GM12865 (cell line): ENCODE measurements around the gene SPCS1.

Experiments
- DNase-seq: peaks from one replicate; pipeline ENCODE4 v3.0.0; 2010; ENCODE audit warnings: low read depth
- H3K4me3 ChIP-seq: 2 replicates; pipeline ENCODE4 v1.5.1; 2011; ENCODE audit warnings: mild to moderate bottlenecking, low read depth, low read length, control low read depth
- TF ChIP-seq, protein P1 (sequence below): IDR thresholded peaks from 2 replicates; pipeline ENCODE4 v1.5.1; 2011; ENCODE audit warnings: low read length, control low read depth, low read depth, inconsistent platforms; ENCODE audit not compliant: insufficient read depth; ENCODE audit errors: missing control alignments

SPCS1 gene

DNA sequence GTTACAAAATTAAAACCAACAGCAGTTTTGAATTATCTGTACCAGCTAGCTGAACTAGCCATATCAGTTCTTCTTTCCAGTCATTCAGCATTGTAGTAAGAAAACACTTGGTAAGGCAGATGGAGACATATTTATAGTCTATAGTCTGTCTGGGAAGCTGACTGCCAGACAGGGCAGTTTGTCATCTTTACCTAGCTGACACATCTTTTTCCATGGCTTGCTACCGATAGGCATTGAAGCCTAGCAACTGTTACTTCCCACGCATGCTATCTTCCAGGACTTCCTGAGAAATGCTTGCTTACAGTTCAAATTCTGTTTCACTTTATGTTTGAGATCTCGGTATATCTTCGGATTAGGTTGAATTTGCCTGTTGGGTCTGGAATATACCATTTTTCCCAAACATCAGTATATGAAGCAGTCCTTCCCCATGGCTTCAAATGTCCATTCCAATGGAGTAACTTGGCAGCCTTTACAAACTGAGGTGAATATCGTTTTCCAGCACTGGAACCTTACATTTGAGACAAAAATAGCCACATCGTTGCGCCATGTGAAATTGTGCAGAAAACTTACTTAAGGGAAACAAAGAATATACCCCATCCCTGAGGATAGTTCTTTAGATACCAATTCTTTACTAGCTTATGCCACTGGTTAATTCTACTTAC is 11.2 kb upstream of the SPCS1 start:
- TF ChIP-seq, protein P1, sequence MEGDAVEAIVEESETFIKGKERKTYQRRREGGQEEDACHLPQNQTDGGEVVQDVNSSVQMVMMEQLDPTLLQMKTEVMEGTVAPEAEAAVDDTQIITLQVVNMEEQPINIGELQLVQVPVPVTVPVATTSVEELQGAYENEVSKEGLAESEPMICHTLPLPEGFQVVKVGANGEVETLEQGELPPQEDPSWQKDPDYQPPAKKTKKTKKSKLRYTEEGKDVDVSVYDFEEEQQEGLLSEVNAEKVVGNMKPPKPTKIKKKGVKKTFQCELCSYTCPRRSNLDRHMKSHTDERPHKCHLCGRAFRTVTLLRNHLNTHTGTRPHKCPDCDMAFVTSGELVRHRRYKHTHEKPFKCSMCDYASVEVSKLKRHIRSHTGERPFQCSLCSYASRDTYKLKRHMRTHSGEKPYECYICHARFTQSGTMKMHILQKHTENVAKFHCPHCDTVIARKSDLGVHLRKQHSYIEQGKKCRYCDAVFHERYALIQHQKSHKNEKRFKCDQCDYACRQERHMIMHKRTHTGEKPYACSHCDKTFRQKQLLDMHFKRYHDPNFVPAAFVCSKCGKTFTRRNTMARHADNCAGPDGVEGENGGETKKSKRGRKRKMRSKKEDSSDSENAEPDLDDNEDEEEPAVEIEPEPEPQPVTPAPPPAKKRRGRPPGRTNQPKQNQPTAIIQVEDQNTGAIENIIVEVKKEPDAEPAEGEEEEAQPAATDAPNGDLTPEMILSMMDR, result no peak
- no peak for DNase-seq
- H3K4me3 ChIP-seq, result no peak overlapping the region

DNA sequence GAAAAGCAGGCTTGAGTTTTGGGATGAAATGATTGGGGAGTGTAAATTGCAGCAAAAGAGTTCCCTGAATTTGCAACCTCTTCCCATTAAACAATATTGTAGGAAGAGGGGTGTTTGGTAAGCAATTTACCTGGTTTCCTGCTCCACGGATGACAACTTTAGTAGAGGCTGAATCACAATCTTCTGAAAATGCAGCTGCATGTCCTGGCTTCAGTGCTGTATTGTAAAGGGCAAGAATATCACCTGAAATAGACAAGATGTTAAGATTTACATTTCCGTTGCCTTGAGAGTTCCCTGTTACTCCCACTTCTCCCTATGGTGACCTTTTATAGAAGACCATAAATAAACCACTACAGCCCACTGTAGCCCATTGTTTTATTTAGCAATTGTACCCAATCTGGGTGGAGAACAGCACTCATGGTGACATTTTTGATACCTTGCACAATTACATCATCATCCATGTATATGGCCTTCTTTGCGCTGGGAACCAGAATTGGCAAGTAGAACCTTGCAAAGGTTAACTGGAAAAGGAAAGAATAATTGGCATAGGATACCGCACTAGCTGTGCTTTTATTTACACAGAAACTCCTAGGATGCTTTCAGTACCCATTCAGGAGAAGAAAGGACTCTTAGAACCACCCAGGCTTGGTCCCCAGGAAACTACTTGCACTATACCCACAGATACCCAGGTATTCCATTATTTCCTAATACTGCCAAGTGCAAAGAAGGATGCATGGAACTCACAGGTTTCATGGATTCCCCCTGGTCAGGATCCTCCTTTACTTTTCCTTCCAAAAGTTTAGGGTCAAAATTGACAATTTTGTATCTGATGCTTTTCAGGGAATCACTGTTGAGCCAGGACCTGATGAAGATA is 9.9 kb upstream of the SPCS1 start:
- TF ChIP-seq, protein P1, result no peak
- H3K4me3 ChIP-seq, result no peak overlapping the region
- no peak for DNase-seq

DNA sequence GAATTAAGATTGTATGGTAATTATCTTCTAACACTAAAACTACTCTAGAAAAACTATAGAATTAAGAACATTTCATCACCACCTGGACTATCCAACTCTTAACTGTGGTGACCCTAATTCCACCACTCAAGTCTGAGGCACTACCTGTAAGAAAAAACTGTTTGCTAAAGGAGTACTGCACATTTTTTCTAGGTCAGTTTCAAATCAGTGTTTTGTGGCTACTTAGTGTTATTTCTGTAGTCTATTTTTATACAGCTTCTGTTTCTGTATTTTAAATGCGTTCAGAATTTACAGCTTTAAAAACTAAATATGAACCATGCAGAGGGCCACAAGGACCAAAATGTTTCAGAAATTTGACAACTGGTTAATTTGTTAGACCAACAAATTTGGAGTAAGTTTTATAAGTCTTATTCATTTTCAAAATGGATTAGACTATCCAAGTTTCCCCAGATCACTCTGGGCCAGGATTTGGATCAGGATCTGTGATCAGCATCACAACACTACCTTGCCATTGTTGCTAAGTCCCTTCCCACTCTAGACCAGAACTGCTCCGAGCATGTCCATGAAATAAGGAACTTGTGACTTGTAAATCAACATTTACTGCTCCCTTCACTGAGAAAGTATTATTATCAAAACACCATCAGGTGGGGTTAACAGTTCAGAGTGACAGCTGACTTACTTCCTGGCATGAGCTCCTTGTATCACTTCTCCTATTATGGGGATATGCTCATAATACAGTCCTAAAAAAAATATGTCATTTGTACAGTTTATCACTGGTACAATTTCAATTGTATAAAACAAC is 8.9 kb upstream of the SPCS1 start:
- peak overlapping the region; percentile 18; the same call in 1 of the 2 replicates for H3K4me3 ChIP-seq
- DNase-seq, result peak; percentile 47
- TF ChIP-seq, protein P1, result no peak

DNA sequence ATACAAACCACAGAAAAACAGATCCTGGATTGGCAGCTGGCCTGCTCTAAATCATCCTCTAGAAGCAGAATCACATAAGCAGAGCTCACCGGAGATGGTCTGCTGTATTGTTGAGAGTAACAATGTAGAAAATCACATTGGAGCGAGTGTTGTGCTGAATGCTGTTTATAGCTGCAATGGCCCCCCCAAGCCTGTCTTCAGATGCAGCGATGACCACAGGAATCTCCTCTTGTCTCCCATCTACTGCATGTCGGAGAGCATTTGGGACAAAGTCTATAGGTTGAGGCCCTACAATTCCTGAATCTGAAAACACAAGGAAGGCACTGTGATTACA is 8.3 kb upstream of the SPCS1 start:
- TF ChIP-seq, protein P1, result no peak
- DNase-seq, result no peak
- H3K4me3 ChIP-seq, result no peak overlapping the region

DNA sequence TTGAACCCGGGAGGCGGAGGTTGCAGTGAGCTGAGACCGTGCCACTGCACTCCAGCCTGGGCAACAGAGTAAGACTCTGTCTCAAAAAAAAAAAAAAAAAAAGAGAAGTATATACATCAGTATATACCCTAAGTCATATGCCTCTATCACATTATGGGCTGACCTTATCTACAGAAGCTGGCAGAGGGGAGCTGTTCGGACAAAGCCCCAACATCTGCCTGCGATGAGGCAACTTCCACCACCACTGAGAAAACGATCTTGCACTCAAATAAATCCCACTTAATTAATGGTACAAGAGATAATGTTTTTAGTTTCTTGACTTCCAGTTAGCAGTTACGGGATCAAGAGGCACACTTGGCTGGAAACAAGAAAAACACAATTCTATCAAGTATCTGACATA is 2.6 kb upstream of the SPCS1 start:
- no peak for DNase-seq
- H3K4me3 ChIP-seq, result no peak overlapping the region
- TF ChIP-seq, protein P1, result no peak

DNA sequence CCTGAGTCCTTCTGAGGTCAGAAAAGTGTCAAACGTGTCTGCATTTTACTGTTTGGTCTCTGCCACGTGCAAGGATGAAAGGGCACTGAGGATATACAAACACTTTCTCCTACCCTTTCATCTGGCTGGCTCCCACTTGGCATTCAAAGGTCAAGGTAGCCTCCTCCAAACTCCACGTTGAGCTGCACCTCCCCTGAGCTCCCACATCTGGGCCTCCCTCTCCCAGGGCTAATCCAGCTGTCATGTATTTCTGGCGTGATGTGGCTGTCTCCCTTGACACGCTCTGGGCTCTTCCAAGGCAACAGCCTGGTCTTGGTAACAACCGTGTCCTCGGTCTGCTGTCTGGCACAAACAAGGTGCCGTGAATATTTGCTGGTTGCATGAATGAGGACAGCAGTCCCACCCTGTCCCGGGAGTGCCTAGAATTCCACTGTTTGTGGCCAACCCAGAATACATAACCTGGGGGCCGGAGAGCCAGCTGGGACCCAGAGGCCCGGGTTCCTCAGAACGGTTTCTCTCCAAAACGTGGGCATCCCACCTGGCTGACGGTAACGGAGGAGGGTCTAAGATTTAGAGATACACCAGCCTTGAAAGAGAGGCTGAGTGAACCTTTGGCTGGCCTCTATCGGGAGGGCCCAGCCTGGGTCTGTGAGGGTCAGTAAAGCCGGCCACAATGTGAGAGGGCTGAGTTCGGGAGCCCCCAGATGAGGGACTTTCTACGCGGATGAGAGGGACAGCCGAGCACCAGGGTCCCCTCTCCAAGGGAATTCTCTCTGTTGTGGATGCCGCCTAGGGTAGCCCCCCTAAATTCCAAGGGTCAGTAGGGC is 1.1 kb upstream of the SPCS1 start:
- TF ChIP-seq, protein P1, result no peak
- peak overlapping the region; percentile 77 for H3K4me3 ChIP-seq
- peak; percentile 40 for DNase-seq
